Measurements from ENCODE around the gene GPR32. TPM values are rescaled to one million over a fixed set of nuclear protein-coding genes. Genes with fewer than 3 reads are reported as not detected.
"Not testable (repeated sequence)": the region's sequence is repeated elsewhere in the genome, so short reads cannot be mapped to it uniquely, and the experiment has no call there.

GPR32 gene
- total RNA-seq, 1 donor from 2014 or later: not detected

GRCh38 chr19:50799547-50799851, 29.2 kb downstream of the GPR32 start:
- no peak for DNase-seq (ENCODE audit: low read depth in 2 of 2)

- DNase-seq (ENCODE audit: low read depth in 2 of 2): no peak
These were observed 30.8 kb downstream of the GPR32 start for GRCh38 chr19:50801107-50801506.

- peak; percentile 28 to 46 for DNase-seq (ENCODE audit: low read depth in 2 of 2)
These were observed 33.6 kb downstream of the GPR32 start for GRCh38 chr19:50803633-50804419.

GRCh38 chr19:50804420-50805272, 34.4 kb downstream of the GPR32 start:
- DNase-seq (ENCODE audit: low read depth in 2 of 2): peak; percentile 99

- DNase-seq (ENCODE audit: low read depth in 2 of 2): no peak
These were observed 38.6 kb downstream of the GPR32 start for GRCh38 chr19:50808856-50809255.

- DNase-seq (ENCODE audit: low read depth in 2 of 2): not testable (repeated sequence)
These were observed 41.5 kb downstream of the GPR32 start for GRCh38 chr19:50811622-50812238.

GRCh38 chr19:50812474-50812873, 42.2 kb downstream of the GPR32 start:
- DNase-seq (ENCODE audit: low read depth in 2 of 2): no peak

GRCh38 chr19:50814883-50815282, 44.6 kb downstream of the GPR32 start:
- DNase-seq (ENCODE audit: low read depth in 2 of 2): no peak

- no peak for DNase-seq (ENCODE audit: low read depth in 2 of 2)
These were observed 45.2 kb downstream of the GPR32 start for GRCh38 chr19:50815439-50815838.

GRCh38 chr19:50817941-50818858, 47.9 kb downstream of the GPR32 start:
- DNase-seq (ENCODE audit: low read depth in 2 of 2): peak in 1 of 2 donors; percentile 39

- no peak for DNase-seq (ENCODE audit: low read depth in 2 of 2)
These were observed 48.7 kb downstream of the GPR32 start for GRCh38 chr19:50818859-50819472.

GRCh38 chr19:50819636-50820035, 49.4 kb downstream of the GPR32 start:
- no peak for DNase-seq (ENCODE audit: low read depth in 2 of 2)

- no peak for DNase-seq (ENCODE audit: low read depth in 2 of 2)
These were observed 49.8 kb downstream of the GPR32 start for GRCh38 chr19:50820086-50820485.

- no peak for DNase-seq (ENCODE audit: low read depth in 2 of 2)
These were observed 50.4 kb downstream of the GPR32 start for GRCh38 chr19:50820549-50821247.

- no peak for DNase-seq (ENCODE audit: low read depth in 2 of 2)
These were observed 51.0 kb downstream of the GPR32 start for GRCh38 chr19:50821248-50821612.

Other genes with a start within 250 kb of the GPR32 start
- under 0.01 TPM in 1 of 2 replicates, not detected in the other for gene LRRC4B, start 202.0 kb upstream of the GPR32 start, total RNA-seq
- gene SYT3, start 130.6 kb upstream of the GPR32 start, total RNA-seq: under 0.01 TPM in 2 replicates
- gene C19orf81, start 121.0 kb upstream of the GPR32 start, total RNA-seq: 0.65 TPM in 1 of 2 replicates, not detected in the other
- 0.22 TPM in 1 of 2 replicates, not detected in the other for gene SHANK1, start 50.7 kb upstream of the GPR32 start, total RNA-seq
- 0.40 and 2.6 TPM in 2 replicates for gene CLEC11A, start 47.1 kb upstream of the GPR32 start, total RNA-seq
- not detected in 2 replicates for gene ACP4, start 20.0 kb downstream of the GPR32 start, total RNA-seq
- not detected in 2 replicates for gene KLK1, start 53.3 kb downstream of the GPR32 start, total RNA-seq
- gene KLK15, start 63.1 kb downstream of the GPR32 start, total RNA-seq: not detected in 2 replicates
- not detected in 2 replicates for gene KLK3, start 84.5 kb downstream of the GPR32 start, total RNA-seq
- gene KLK2, start 103.0 kb downstream of the GPR32 start, total RNA-seq: not detected in 2 replicates
- gene KLK4, start 140.9 kb downstream of the GPR32 start, total RNA-seq: not detected in 2 replicates
- gene KLK5, start 182.6 kb downstream of the GPR32 start, total RNA-seq: not detected in 2 replicates
- not detected in 2 replicates for gene KLK6, start 199.1 kb downstream of the GPR32 start, total RNA-seq
- not detected in 2 replicates for gene KLK7, start 213.5 kb downstream of the GPR32 start, total RNA-seq
- not detected in 2 replicates for gene KLK8, start 231.1 kb downstream of the GPR32 start, total RNA-seq
- under 0.01 TPM in 1 of 2 replicates, not detected in the other for gene KLK10, start 249.2 kb downstream of the GPR32 start, total RNA-seq

Measured in lung microvascular endothelial cell (primary cell).